DND-41 (cell line): ENCODE results near the gene PPARGC1A.

ENCODE experiments used
- CTCF ChIP-seq: IDR thresholded peaks from 2 replicates; pipeline ENCODE4 v1.5.1; 2012; ENCODE audit warnings: borderline replicate concordance, low read length, moderate library complexity, mild to moderate bottlenecking; ENCODE audit not compliant: poor library complexity, severe bottlenecking; ENCODE audit errors: extremely low read depth
- EZH2 ChIP-seq: IDR thresholded peaks from 3 replicates; pipeline ENCODE4 v1.6.1; 2012; ENCODE audit warnings: borderline replicate concordance, low read depth, mild to moderate bottlenecking, moderate library complexity, low read length, inconsistent platforms; ENCODE audit not compliant: severe bottlenecking

DNA sequence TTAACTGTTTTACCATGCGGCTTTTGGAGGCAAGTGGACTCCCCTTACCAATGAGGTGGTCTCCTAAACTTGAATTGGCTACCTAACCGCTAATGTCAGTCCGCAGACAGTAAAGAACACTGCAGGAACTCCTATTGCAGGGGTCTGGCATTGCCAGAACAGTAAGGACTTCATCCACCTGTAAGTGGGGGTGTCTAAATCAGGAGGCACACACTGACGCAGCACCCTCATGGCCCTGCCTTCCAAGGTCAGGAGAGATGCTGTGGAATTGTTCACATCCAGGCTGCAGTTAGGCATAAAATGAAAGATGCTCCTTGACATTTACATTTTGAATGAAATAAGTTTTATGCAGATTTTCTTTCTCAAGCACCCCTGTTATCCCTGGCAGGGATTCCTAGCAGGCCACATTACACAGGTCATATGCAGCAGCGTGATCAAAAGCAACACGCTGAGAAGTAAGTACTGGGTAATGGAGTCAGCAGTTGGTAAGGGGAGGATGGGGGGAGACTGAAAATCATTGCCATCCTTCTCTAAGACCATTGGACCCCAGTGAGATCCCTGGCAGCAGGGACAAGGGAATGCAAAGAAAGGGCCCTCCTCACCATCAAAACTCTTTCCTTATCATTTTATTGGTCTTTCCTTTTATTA lies 3.8 kb downstream of the PPARGC1A start:
- TF ChIP-seq CTCF = no peak
- TF ChIP-seq EZH2 = no peak
